Osteocyte (in vitro differentiated cells): Measurements from ENCODE around the gene TTC28. TPM values are rescaled to one million over a fixed set of nuclear protein-coding genes. Genes with fewer than 3 reads are reported as not detected.
"Not testable (repeated sequence)": the region's sequence is repeated elsewhere in the genome, so short reads cannot be mapped to it uniquely, and the experiment has no call there.

Experiments
- DNase-seq: peaks from one replicate; pipeline ENCODE4 v3.0.0; 2021; ENCODE audit warnings: mixed read lengths; ENCODE audit not compliant: unreplicated experiment; ENCODE audit errors: extremely low spot score
- H3K27ac Mint-ChIP-seq: one replicate; pipeline ENCODE4 v1.8.0; 2021; ENCODE audit warnings: mild to moderate bottlenecking, mixed read lengths; ENCODE audit not compliant: unreplicated experiment
- H3K27me3 Mint-ChIP-seq: one replicate; pipeline ENCODE4 v1.8.0; 2021; ENCODE audit warnings: mixed read lengths; ENCODE audit not compliant: unreplicated experiment
- H3K36me3 Mint-ChIP-seq: one replicate; pipeline ENCODE4 v1.8.0; 2021; ENCODE audit warnings: mixed read lengths; ENCODE audit not compliant: unreplicated experiment
- H3K4me1 Mint-ChIP-seq: one replicate; pipeline ENCODE4 v1.8.0; 2021; ENCODE audit warnings: mixed read lengths; ENCODE audit not compliant: unreplicated experiment
- H3K4me3 Mint-ChIP-seq: one replicate; pipeline ENCODE4 v1.8.0; 2021; ENCODE audit warnings: mild to moderate bottlenecking, moderate library complexity, mixed read lengths; ENCODE audit not compliant: unreplicated experiment
- H3K9me3 Mint-ChIP-seq: one replicate; pipeline ENCODE4 v1.8.0; 2021; ENCODE audit warnings: mixed read lengths; ENCODE audit not compliant: unreplicated experiment
- CTCF ChIP-seq: fragments of 200-600 bp; sonication (generic); IDR thresholded peaks from 2 replicates; pipeline ENCODE4 v1.5.0; 2021; ENCODE audit warnings: antibody characterized with exemption, mild to moderate bottlenecking, moderate library complexity
- total RNA-seq: library from RNA; stranded (reverse); gene quantifications from 2 replicates; pipeline ENCODE4 v1.2.1, GENCODE V29; 2021

Gene TTC28
- total RNA-seq, 1 donor from 2014 or later: 70.3 TPM

- Mint-ChIP-seq H3K27me3 (no peaks in the 10 kb centered on the region), H3K4me1 (peaks cover 46% of the 10 kb centered on the region), H3K36me3 (no peaks in the 10 kb centered on the region), H3K4me3 (no peak overlapping the region), H3K9me3 (no peaks in the 10 kb centered on the region), H3K27ac (peak overlapping the region; percentile 95)
- no peak for DNase-seq
- no peak for TF ChIP-seq CTCF
Observed at GRCh38 chr22:28710107-28710506, 30.5 kb upstream of the TTC28 start.

GRCh38 chr22:28706845-28707244 is 27.2 kb upstream of the TTC28 start:
- H3K27ac Mint-ChIP-seq: no peak overlapping the region
- H3K4me1 Mint-ChIP-seq: peaks cover 25% of the 10 kb centered on the region
- no peaks in the 10 kb centered on the region for H3K27me3 Mint-ChIP-seq
- no peak for DNase-seq
- H3K9me3 Mint-ChIP-seq: no peaks in the 10 kb centered on the region
- H3K4me3 Mint-ChIP-seq: no peak overlapping the region
- no peak for TF ChIP-seq CTCF
- H3K36me3 Mint-ChIP-seq: no peaks in the 10 kb centered on the region

DNA sequence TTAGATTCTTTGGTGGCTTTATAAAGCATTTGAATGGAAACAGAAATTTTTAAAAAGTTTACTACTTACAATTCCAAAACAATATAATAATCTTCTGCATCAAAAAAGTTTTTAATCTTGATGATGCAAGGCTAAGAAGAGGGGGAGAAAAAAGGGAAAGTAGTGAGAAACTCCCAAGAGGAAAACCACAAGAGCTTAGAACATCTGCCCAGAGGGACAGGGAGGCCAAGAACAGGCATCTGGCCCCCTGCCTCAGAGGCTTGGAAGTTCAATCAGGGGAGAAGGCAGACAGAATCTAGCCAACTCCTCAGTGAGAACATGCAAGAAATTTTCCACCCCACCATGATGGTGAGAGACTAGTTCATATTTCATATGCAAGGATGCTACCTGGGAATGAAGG is 23.8 kb upstream of the TTC28 start:
- no peak overlapping the region for H3K4me3 Mint-ChIP-seq
- H3K27ac Mint-ChIP-seq: no peak overlapping the region
- no peaks in the 10 kb centered on the region for H3K4me1 Mint-ChIP-seq
- no peaks in the 10 kb centered on the region for H3K36me3 Mint-ChIP-seq
- no peak for TF ChIP-seq CTCF
- H3K27me3 Mint-ChIP-seq: no peaks in the 10 kb centered on the region
- H3K9me3 Mint-ChIP-seq: no peaks in the 10 kb centered on the region
- DNase-seq: no peak

GRCh38 chr22:28702891-28703290 is 23.3 kb upstream of the TTC28 start:
- no peak overlapping the region for H3K4me3 Mint-ChIP-seq
- no peak for DNase-seq
- H3K27me3 Mint-ChIP-seq: no peaks in the 10 kb centered on the region
- H3K27ac Mint-ChIP-seq: no peak overlapping the region
- no peaks in the 10 kb centered on the region for H3K9me3 Mint-ChIP-seq
- no peak for TF ChIP-seq CTCF
- H3K4me1 Mint-ChIP-seq: no peaks in the 10 kb centered on the region
- H3K36me3 Mint-ChIP-seq: no peaks in the 10 kb centered on the region

DNA sequence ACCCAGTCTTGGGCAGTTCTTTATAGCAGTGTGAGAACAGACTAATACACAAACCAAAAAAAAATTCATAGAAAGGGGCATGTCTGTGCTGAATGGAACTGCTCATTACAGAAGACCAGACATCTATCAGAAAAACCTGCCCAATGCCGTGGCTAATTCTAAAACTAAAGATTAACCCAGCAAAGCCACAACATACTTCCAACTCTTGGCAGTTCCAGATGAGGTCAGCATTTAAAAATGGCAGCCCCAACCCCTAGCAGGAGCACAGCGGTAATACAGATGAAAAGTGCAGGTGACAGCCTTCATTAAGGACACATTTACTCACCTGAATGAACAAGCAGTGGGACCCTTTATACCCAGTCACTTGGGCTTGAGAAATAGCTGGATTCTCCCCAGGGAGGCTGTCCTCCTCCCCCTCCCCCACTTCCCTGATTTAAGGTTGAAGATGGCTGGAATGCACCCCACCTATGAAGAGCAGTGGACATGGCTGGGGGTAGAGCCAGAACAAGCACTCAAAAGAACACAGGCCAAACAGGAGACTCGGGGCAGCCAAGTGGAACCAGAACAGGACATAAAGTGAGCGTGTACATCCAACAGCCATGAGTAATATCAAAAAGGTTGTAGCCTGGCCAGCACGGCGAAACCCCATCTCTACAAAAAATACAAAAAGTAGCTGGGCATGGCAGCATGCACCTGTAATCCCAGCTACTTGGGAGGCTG is 13.6 kb upstream of the TTC28 start:
- not testable (repeated sequence) for H3K27ac Mint-ChIP-seq, H3K4me1 Mint-ChIP-seq, H3K4me3 Mint-ChIP-seq, H3K27me3 Mint-ChIP-seq, H3K9me3 Mint-ChIP-seq, H3K36me3 Mint-ChIP-seq, DNase-seq

GRCh38 chr22:28689796-28690195 is 10.2 kb upstream of the TTC28 start:
- not testable (repeated sequence) for H3K27me3 Mint-ChIP-seq, DNase-seq, H3K4me1 Mint-ChIP-seq, H3K4me3 Mint-ChIP-seq, H3K36me3 Mint-ChIP-seq, H3K27ac Mint-ChIP-seq, H3K9me3 Mint-ChIP-seq

DNA sequence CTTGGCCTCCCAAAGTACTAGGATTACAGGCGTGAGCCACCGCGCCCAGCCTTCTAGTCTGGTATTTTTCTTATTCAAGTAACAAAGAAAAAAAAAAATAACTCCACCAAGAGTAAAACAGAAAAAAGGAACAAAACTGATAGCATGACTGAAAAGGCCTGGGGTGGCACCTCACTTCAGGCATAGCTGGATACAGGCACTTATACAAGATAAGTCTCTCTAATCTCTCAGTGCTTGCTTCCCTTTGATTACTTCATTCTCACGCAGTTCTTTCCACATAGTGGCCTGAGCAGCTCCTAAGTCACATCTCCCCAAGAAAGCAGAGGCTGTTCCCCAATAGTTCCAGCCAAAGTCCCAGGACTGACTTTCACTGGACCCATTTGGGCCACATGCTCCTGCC is 3.3 kb upstream of the TTC28 start:
- not testable (repeated sequence) for H3K4me3 Mint-ChIP-seq, H3K9me3 Mint-ChIP-seq, H3K36me3 Mint-ChIP-seq, H3K27ac Mint-ChIP-seq, H3K27me3 Mint-ChIP-seq, DNase-seq
- H3K4me1 Mint-ChIP-seq: peaks cover 11% of the 10 kb centered on the region

- not testable (repeated sequence) for H3K27me3 Mint-ChIP-seq, H3K27ac Mint-ChIP-seq, H3K9me3 Mint-ChIP-seq, DNase-seq, H3K36me3 Mint-ChIP-seq
- H3K4me1 Mint-ChIP-seq: peaks cover 11% of the 10 kb centered on the region
- peak overlapping the region; percentile 86 for H3K4me3 Mint-ChIP-seq
Observed at GRCh38 chr22:28680813-28681490, 1.3 kb upstream of the TTC28 start.
